GM12874 (cell line): ENCODE measurements around the gene ZKSCAN4.

Experiments
- CTCF ChIP-seq: IDR thresholded peaks from 2 replicates; pipeline ENCODE4 v1.5.1; 2011; ENCODE audit warnings: low read depth, mild to moderate bottlenecking, control low read depth, low read length, moderate library complexity; ENCODE audit not compliant: insufficient read depth

The ZKSCAN4 gene

DNA sequence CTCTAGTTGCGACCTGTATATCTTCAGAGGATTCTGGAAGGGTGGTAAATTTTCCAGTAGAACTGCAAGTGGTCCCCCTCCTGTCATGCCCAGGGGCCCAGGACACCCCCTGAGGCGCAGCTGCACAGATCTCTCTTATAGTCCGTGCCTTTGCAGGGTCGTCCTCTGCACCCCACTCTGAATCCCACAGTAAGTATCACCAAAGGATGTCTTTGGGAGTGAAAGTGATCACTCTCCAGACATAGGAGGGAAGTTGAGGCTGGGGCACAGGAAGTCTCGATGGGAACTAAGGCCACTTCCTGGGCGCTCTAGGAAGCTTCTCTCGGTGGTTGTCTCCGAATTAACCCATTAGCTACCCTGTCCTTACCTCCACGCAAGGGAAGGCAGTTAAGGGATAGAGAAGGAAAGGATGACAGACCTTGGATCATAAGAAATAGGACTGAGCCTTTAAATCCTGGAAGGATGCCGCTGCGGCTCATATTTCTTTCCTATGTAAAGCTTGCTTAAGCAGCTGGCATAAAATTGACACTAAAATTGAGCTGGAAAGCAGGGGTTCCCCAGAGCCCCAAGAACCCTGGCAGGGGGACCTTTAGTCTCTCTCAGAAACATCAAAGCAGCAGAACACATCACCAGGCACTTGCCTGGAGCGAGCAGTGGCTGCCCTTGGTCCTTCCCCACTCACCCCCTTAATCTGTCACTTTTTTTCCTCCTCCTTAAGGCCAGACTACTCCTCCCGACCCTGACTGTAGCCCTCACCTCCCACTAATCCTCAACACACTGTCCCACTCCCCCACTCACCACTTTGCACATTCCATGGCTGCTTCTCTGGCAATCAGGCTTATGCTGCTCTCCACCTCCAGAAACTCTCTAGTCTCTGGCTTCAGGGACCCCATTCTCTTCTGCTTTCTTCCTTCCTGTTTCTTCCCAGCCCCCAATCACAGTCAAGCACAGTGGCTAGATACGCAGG lies at the start of gene ZKSCAN4:
ZKSCAN4 (minus strand) TSS at position 261 of the 967 bp plus-strand sequence. CDS start 289 bp downstream, outside the sequence.
- TF ChIP-seq CTCF = no peak

DNA sequence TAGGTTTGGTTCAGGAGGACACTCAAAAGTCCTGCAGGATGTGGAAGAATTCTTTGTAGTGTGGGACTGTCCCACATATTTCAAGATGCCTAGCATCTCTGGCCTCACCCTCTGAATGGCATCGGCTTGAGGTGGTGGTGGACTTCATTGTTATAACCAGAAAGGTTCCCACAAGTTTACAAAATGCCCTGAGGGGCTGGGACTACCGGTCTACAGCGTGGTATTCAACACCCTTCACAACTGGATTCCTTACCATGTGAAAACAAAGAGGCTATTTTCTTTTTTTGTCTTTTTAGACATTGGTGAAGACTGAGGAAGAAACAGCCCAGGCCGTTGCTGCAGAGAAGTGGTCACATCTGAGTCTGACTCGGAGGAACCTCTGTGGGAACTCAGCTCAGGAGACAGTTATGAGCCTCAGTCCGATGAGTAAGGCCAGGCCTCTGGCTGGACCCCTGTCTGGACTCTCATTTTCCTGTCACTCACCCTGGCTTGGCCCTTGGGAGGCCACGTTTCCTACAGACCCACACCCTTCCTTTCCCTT lies 44.5 kb upstream of the ZKSCAN4 start:
- TF ChIP-seq CTCF = no peak

GRCh38 chr6:28295326-28295725 lies 43.3 kb upstream of the ZKSCAN4 start:
- no peak for TF ChIP-seq CTCF

DNA sequence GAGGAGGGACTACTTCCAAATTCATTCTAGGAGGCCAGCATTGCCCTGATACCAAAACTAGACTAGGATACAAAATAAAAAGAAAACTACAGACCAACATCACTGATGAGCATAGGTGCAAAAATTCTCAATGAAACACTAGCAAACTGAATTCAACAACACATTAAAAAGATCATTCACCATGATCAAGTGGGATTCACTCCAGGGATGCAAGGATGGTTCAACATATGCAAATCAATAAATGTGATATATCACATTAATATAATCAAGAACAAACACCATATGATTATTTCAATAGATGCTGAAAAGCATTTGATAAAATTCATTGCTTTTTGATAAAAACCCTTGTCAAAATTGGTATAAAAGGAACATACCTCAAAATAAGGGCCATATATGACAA lies 39.5 kb upstream of the ZKSCAN4 start:
- no peak for TF ChIP-seq CTCF

- TF ChIP-seq CTCF = no peak
Measured at GRCh38 chr6:28282926-28283325, 30.9 kb upstream of the ZKSCAN4 start.

GRCh38 chr6:28281288-28282064 lies 29.4 kb upstream of the ZKSCAN4 start, which contains the start of gene PGBD1:
Gene PGBD1 (plus strand): TSS chr6:28281572. CDS start chr6:28283814, 2,242 bp downstream.
- TF ChIP-seq CTCF = no peak

DNA sequence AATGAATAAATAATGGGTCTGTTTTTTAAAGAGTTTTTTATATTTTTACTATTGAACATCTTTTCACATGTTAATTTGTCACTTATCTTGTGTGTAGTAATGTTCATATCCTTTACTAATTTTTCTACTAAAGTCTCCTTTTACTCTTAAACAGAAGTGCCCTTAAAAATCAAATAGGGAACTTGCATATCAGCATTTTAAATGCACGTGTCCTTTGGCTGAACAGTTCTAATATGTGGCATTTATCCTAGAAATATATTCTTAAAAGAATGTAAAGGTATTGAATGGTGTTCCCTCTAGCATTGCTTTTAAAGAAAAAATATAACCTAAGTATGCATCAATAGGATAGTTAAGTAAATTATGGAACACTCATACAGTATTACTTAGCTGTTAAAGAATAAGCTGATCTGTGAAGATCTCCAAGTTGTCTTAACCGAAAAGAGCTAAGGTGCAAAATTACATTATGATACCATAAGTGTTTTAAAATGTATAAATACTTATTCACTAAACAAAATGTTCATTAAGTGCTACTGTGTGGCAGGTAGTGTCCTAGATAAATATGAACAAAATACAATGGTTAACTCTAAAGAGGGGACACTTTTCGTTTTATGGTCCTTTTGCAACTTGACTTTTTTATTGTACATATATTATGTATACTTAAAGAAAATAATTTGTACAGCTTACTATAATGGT lies 28.7 kb upstream of the ZKSCAN4 start:
- no peak for TF ChIP-seq CTCF
